Uterus (tissue), 2 donors: ENCODE measurements around the gene MIA3.

Experiments
- POLR2A ChIP-seq, 2 donors: fragments of 450-650 bp; IDR thresholded peaks; one replicate each; pipeline ENCODE4 v1.6.1; 2016; ENCODE audit warnings: antibody characterized with exemption in 2 of 2, mild to moderate bottlenecking in 1 of 2, moderate library complexity in 1 of 2
- TF ChIP-seq, protein P1 (sequence below), 4 experiments: fragments of 200-600 bp in 2 of 4; fragments of 450-650 bp in 2 of 4; sonication (generic) in 2 of 4; IDR thresholded peaks; one replicate each; pipeline ENCODE4 v1.5.1; 2016 to 2019; ENCODE audit warnings: antibody characterized with exemption in 4 of 4, mild to moderate bottlenecking in 2 of 4, moderate library complexity in 1 of 4

DNA sequence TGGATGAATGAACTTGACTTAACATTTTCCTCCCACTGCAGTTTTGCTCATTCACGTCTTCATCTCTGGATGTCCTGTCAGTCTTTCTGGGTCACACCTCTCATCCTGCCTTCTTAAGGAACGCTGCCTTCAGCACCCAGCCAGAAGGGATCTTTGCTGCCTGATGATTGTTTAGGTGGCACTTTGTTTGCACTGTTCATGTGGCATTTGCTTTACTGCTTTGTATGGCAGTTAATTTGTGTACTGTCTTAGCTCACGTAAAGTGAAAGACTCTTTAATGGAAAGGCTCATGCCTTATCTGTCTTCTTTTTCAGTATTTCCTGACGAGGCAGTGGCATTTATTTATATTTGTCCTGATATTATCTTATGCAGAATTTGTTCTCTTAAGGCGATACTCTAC, 4.9 kb downstream of the MIA3 start:
- TF ChIP-seq, protein P1, sequence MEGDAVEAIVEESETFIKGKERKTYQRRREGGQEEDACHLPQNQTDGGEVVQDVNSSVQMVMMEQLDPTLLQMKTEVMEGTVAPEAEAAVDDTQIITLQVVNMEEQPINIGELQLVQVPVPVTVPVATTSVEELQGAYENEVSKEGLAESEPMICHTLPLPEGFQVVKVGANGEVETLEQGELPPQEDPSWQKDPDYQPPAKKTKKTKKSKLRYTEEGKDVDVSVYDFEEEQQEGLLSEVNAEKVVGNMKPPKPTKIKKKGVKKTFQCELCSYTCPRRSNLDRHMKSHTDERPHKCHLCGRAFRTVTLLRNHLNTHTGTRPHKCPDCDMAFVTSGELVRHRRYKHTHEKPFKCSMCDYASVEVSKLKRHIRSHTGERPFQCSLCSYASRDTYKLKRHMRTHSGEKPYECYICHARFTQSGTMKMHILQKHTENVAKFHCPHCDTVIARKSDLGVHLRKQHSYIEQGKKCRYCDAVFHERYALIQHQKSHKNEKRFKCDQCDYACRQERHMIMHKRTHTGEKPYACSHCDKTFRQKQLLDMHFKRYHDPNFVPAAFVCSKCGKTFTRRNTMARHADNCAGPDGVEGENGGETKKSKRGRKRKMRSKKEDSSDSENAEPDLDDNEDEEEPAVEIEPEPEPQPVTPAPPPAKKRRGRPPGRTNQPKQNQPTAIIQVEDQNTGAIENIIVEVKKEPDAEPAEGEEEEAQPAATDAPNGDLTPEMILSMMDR (IDR thresholded peaks at IDR 0.05) = no peak
- TF ChIP-seq POLR2A (IDR thresholded peaks at IDR 0.05) = no peak
